Dendritic cell treated with granulocyte-macrophage colony-stimulating factor and Interleukin-4, amounts not matched to agents 40 ng/mL and 50 ng/mL, for 4 days (primary cell): ENCODE results near the gene NFE2L3.

Experiments
- H3K27ac Mint-ChIP-seq: one replicate; pipeline ENCODE4 v1.8.0; 2022; ENCODE audit warnings: mild to moderate bottlenecking, mixed read lengths
- H3K27me3 Mint-ChIP-seq: one replicate; pipeline ENCODE4 v1.8.0; 2022; ENCODE audit warnings: mild to moderate bottlenecking, mixed read lengths
- H3K36me3 Mint-ChIP-seq: one replicate; pipeline ENCODE4 v1.8.0; 2022; ENCODE audit warnings: low read depth, mixed read lengths
- H3K4me1 Mint-ChIP-seq: one replicate; pipeline ENCODE4 v1.8.0; 2022; ENCODE audit warnings: low read depth, mixed read lengths
- H3K4me3 Mint-ChIP-seq: one replicate; pipeline ENCODE4 v1.8.0; 2022; ENCODE audit warnings: mild to moderate bottlenecking, moderate library complexity, mixed read lengths
- H3K9me3 Mint-ChIP-seq: one replicate; pipeline ENCODE4 v1.8.0; 2022; ENCODE audit warnings: mixed read lengths
- intact Hi-C: fragments of 100-400 bp; cut with micrococcal nuclease; formaldehyde crosslinking; loops from one replicate; pipeline ENCODE4 v1.15.0; 2022

The NFE2L3 gene

GRCh38 chr7:26200038-26200443, 48.0 kb downstream of the NFE2L3 start:
- Mint-ChIP-seq H3K27ac (peak overlapping the region; percentile 100), H3K4me3 (peak overlapping the region; percentile 99), H3K9me3 (no peaks in the 10 kb centered on the region), H3K27me3 (no peaks in the 10 kb centered on the region), H3K36me3 (peaks cover 72% of the 10 kb centered on the region), H3K4me1 (peaks cover 37% of the 10 kb centered on the region)
- intact Hi-C loops: loop anchor here (2.0 to 5.0 kb wide), 4 partner anchors 92 to 303 kb away; partner anchors contain the start of gene SNX10

- Mint-ChIP-seq H3K4me3 (peak within 1 kb of the TSS; percentile 99), H3K27me3 (no peaks in the 10 kb centered on the region), H3K27ac (peak within 1 kb of the TSS; percentile 100), H3K4me1 (peaks cover 42% of the 10 kb centered on the region), H3K36me3 (peaks cover 72% of the 10 kb centered on the region), H3K9me3 (no peaks in the 10 kb centered on the region)
- intact Hi-C loops: loop anchor here (2.0 to 5.0 kb wide), 4 partner anchors 92 to 303 kb away; partner anchors contain the start of gene SNX10
Measured at GRCh38 chr7:26200444-26201246, 48.6 kb downstream of the NFE2L3 start, which contains the start of gene HNRNPA2B1. TSS of gene HNRNPA2B1 (minus strand) at chr7:26200746. CDS start at chr7:26200577, 169 bp downstream.

- H3K4me3 Mint-ChIP-seq: peak within 1 kb of the TSS; percentile 99
- intact Hi-C loops: loop anchor here (2.0 to 5.0 kb wide), 5 partner anchors 91 to 304 kb away; partner anchors contain the start of gene SNX10
- peaks cover 72% of the 10 kb centered on the region for H3K36me3 Mint-ChIP-seq
- H3K9me3 Mint-ChIP-seq: no peaks in the 10 kb centered on the region
- H3K27me3 Mint-ChIP-seq: no peaks in the 10 kb centered on the region
- peaks cover 36% of the 10 kb centered on the region for H3K4me1 Mint-ChIP-seq
- peak within 1 kb of the TSS; percentile 100 for H3K27ac Mint-ChIP-seq
Measured at GRCh38 chr7:26201247-26202018, 49.4 kb downstream of the NFE2L3 start, which contains the start of gene CBX3. TSS of gene CBX3 (plus strand) at chr7:26201745. CDS start at chr7:26202999, 1,254 bp downstream.

GRCh38 chr7:26202019-26202990, 50.3 kb downstream of the NFE2L3 start:
- intact Hi-C loops: loop anchor here (2.0 to 5.0 kb wide), 4 partner anchors 90 to 305 kb away; partner anchors contain the start of gene SNX10
- H3K27ac Mint-ChIP-seq: peak overlapping the region; percentile 100
- no peaks in the 10 kb centered on the region for H3K27me3 Mint-ChIP-seq
- H3K4me1 Mint-ChIP-seq: peaks cover 33% of the 10 kb centered on the region
- H3K9me3 Mint-ChIP-seq: no peaks in the 10 kb centered on the region
- peak overlapping the region; percentile 82 for H3K4me3 Mint-ChIP-seq
- H3K36me3 Mint-ChIP-seq: peaks cover 72% of the 10 kb centered on the region

GRCh38 chr7:26203016-26203415, 51.0 kb downstream of the NFE2L3 start:
- intact Hi-C loops: loop anchor here (2.0 to 5.0 kb wide), 4 partner anchors 89 to 306 kb away; partner anchors contain the start of gene SNX10
- peaks cover 73% of the 10 kb centered on the region for H3K36me3 Mint-ChIP-seq
- no peaks in the 10 kb centered on the region for H3K9me3 Mint-ChIP-seq
- H3K27me3 Mint-ChIP-seq: no peaks in the 10 kb centered on the region
- no peak overlapping the region for H3K27ac Mint-ChIP-seq
- peak overlapping the region; percentile 82 for H3K4me3 Mint-ChIP-seq
- H3K4me1 Mint-ChIP-seq: peaks cover 34% of the 10 kb centered on the region

- Mint-ChIP-seq H3K9me3 (no peaks in the 10 kb centered on the region), H3K27ac (peak overlapping the region; percentile 30), H3K4me1 (peaks cover 39% of the 10 kb centered on the region), H3K27me3 (no peaks in the 10 kb centered on the region), H3K4me3 (no peak overlapping the region), H3K36me3 (peaks cover 89% of the 10 kb centered on the region)
- intact Hi-C loops: no loop called here
Measured at GRCh38 chr7:26208040-26208439, 56.0 kb downstream of the NFE2L3 start.

- Mint-ChIP-seq H3K4me1 (peaks cover 12% of the 10 kb centered on the region), H3K4me3 (no peak overlapping the region), H3K27ac (no peak overlapping the region), H3K27me3 (no peaks in the 10 kb centered on the region), H3K9me3 (no peaks in the 10 kb centered on the region), H3K36me3 (peaks cover 49% of the 10 kb centered on the region)
- intact Hi-C loops: no loop called here
Measured at GRCh38 chr7:26212921-26213718, 61.1 kb downstream of the NFE2L3 start.

- no peak overlapping the region for H3K4me3 Mint-ChIP-seq
- H3K27me3 Mint-ChIP-seq: no peaks in the 10 kb centered on the region
- H3K36me3 Mint-ChIP-seq: peaks cover 41% of the 10 kb centered on the region
- intact Hi-C loops: no loop called here
- H3K4me1 Mint-ChIP-seq: peaks cover 12% of the 10 kb centered on the region
- H3K27ac Mint-ChIP-seq: no peak overlapping the region
- H3K9me3 Mint-ChIP-seq: no peaks in the 10 kb centered on the region
Measured at GRCh38 chr7:26213807-26214515, 62.0 kb downstream of the NFE2L3 start.

GRCh38 chr7:26216049-26216448, 64.1 kb downstream of the NFE2L3 start:
- Mint-ChIP-seq H3K4me3 (no peak overlapping the region), H3K27ac (no peak overlapping the region), H3K4me1 (peaks cover 12% of the 10 kb centered on the region), H3K36me3 (peaks cover 20% of the 10 kb centered on the region), H3K9me3 (no peaks in the 10 kb centered on the region), H3K27me3 (no peaks in the 10 kb centered on the region)
- intact Hi-C loops: no loop called here

GRCh38 chr7:26224359-26224758, 72.4 kb downstream of the NFE2L3 start:
- intact Hi-C loops: no loop called here
- Mint-ChIP-seq H3K27me3 (no peaks in the 10 kb centered on the region), H3K9me3 (no peaks in the 10 kb centered on the region), H3K27ac (no peak overlapping the region), H3K4me1 (no peaks in the 10 kb centered on the region), H3K36me3 (no peaks in the 10 kb centered on the region), H3K4me3 (no peak overlapping the region)

- H3K9me3 Mint-ChIP-seq: no peaks in the 10 kb centered on the region
- H3K27me3 Mint-ChIP-seq: peaks cover 2% of the 10 kb centered on the region
- no peaks in the 10 kb centered on the region for H3K4me1 Mint-ChIP-seq
- H3K36me3 Mint-ChIP-seq: no peaks in the 10 kb centered on the region
- H3K4me3 Mint-ChIP-seq: no peak overlapping the region
- intact Hi-C loops: no loop called here
- H3K27ac Mint-ChIP-seq: no peak overlapping the region
Measured at GRCh38 chr7:26227987-26228386, 76.0 kb downstream of the NFE2L3 start.

GRCh38 chr7:26233902-26234511, 82.0 kb downstream of the NFE2L3 start:
- H3K27me3 Mint-ChIP-seq: peaks cover 3% of the 10 kb centered on the region
- no peak overlapping the region for H3K4me3 Mint-ChIP-seq
- H3K9me3 Mint-ChIP-seq: no peaks in the 10 kb centered on the region
- intact Hi-C loops: no loop called here
- no peaks in the 10 kb centered on the region for H3K36me3 Mint-ChIP-seq
- H3K27ac Mint-ChIP-seq: no peak overlapping the region
- H3K4me1 Mint-ChIP-seq: peaks cover 13% of the 10 kb centered on the region
